NT2/D1 (cell line): Measurements from ENCODE around the gene PDHX.

Source experiments
- SUZ12 ChIP-seq: IDR thresholded peaks from 2 replicates; pipeline ENCODE4 v1.6.1; 2011; ENCODE audit not compliant: insufficient read length, insufficient read depth; ENCODE audit errors: extremely low read depth
- YY1 ChIP-seq: IDR thresholded peaks from 2 replicates; pipeline ENCODE4 v1.6.1; 2011; ENCODE audit not compliant: insufficient read length, insufficient read depth

- TF ChIP-seq YY1 (no peak), SUZ12 (no peak)
These were observed 10.8 kb upstream of the PDHX start for GRCh38 chr11:34905666-34906065.
